ENCODE measurements around the gene DEPDC5.

DNA sequence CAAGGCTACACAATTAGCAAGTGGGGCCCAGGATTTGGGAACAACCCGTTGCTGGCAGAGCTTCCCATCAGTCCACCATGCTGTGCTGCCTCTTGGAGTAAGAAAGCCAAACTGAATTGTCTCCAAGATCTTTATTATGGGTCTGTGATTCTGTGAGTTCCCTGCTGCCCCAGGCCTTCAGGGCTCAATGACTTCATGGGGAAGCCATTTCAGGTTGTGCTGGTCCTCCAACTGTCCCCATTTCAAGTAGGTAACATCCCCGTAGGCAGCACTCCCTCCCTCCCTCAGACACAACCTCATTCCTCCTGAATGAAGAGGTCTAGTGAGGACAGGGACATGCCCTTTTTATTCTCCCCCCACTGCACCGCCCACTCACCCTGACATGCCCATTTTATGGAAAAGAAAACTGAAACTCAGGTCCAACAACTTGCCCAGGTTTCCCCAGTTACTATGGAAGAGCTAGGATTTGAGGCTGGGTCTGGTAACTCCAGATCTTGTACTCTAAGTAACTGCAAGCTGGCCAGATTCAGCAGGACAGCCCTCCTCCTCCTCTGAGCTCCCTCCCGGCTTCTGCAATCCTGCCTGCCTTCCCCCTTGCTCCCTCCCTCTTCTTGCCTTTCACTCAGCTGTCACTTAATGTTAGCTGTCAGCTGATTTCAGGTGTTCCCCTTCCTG is 182.3 kb downstream of the DEPDC5 start:
- TF ChIP-seq, protein P1, sequence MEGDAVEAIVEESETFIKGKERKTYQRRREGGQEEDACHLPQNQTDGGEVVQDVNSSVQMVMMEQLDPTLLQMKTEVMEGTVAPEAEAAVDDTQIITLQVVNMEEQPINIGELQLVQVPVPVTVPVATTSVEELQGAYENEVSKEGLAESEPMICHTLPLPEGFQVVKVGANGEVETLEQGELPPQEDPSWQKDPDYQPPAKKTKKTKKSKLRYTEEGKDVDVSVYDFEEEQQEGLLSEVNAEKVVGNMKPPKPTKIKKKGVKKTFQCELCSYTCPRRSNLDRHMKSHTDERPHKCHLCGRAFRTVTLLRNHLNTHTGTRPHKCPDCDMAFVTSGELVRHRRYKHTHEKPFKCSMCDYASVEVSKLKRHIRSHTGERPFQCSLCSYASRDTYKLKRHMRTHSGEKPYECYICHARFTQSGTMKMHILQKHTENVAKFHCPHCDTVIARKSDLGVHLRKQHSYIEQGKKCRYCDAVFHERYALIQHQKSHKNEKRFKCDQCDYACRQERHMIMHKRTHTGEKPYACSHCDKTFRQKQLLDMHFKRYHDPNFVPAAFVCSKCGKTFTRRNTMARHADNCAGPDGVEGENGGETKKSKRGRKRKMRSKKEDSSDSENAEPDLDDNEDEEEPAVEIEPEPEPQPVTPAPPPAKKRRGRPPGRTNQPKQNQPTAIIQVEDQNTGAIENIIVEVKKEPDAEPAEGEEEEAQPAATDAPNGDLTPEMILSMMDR (IDR thresholded peaks at IDR 0.05 in 4 of 5, conservative IDR thresholded peaks at IDR 0.05 in 1 of 5) = no peak
- TF ChIP-seq POLR2A (IDR thresholded peaks at IDR 0.05) = no peak

Measured in gastrocnemius medialis (tissue), 4 donors.